Caco-2 (cell line): ENCODE measurements around the gene CARD11. TPM values are rescaled to one million over a fixed set of nuclear protein-coding genes. Genes with fewer than 3 reads are reported as not detected.

Source experiments
- BruUV-seq: library from RNA; stranded (reverse); fragments of 400-500 nt; replicated peaks from 2 replicates; lab custom pipeline; 2021; lab: Mats Ljungman, UMichigan
- CTCF ChIA-PET: fragments of 300-600 bp; sonication (Branson Sonifier 250); formaldehyde crosslinking; loops from one replicate; lab custom pipeline; 2022; ENCODE audit warnings: antibody characterized with exemption; lab: Charles Lee
- POLR2A ChIA-PET: fragments of 300-600 bp; sonication (Branson Sonifier 250); formaldehyde crosslinking; loops from one replicate; lab custom pipeline; 2022; ENCODE audit warnings: antibody characterized with exemption; lab: Charles Lee
- DNase-seq, 2 experiments: peaks; one replicate each; pipeline versions ENCODE4 v3.0.0 to v3.0.0-alpha.2; 2020 to 2022
- H3K27me3 ChIP-seq: replicated peaks from 2 replicates; pipeline ENCODE4 v1.6.0; 2011; ENCODE audit warnings: low read length; ENCODE audit not compliant: control insufficient read depth, insufficient read depth
- H3K36me3 ChIP-seq: 2 replicates; pipeline ENCODE4 v1.5.1; 2011; ENCODE audit warnings: low read length; ENCODE audit not compliant: control insufficient read depth, insufficient read depth
- H3K4me1 ChIP-seq: fragments of 250-450 bp; sonication (Bioruptor Pico); 2 replicates; pipeline ENCODE4 v1.5.1; 2020; ENCODE audit warnings: mild to moderate bottlenecking
- H3K4me3 ChIP-seq: 2 replicates; pipeline ENCODE4 v1.5.1; 2011; ENCODE audit warnings: low read depth, mild to moderate bottlenecking, control low read depth, low read length
- H3K9me3 ChIP-seq: fragments of 250-450 bp; sonication (Bioruptor Pico); 2 replicates; pipeline ENCODE4 v1.5.1; 2020; ENCODE audit warnings: mild to moderate bottlenecking, moderate library complexity
- H3K27ac Mint-ChIP-seq: one replicate; pipeline ENCODE4 v1.8.0; 2022; ENCODE audit warnings: mixed read lengths; ENCODE audit not compliant: unreplicated experiment
- H3K27me3 Mint-ChIP-seq: one replicate; pipeline ENCODE4 v1.8.0; 2022; ENCODE audit warnings: mixed read lengths; ENCODE audit not compliant: insufficient read depth, unreplicated experiment
- H3K36me3 Mint-ChIP-seq: one replicate; pipeline ENCODE4 v1.8.0; 2022; ENCODE audit warnings: mild to moderate bottlenecking, mixed read lengths; ENCODE audit not compliant: insufficient read depth, unreplicated experiment
- H3K4me1 Mint-ChIP-seq: one replicate; pipeline ENCODE4 v1.8.0; 2022; ENCODE audit warnings: low read depth, mixed read lengths; ENCODE audit not compliant: unreplicated experiment
- H3K4me3 Mint-ChIP-seq: one replicate; pipeline ENCODE4 v1.8.0; 2022; ENCODE audit warnings: mild to moderate bottlenecking, moderate library complexity, mixed read lengths; ENCODE audit not compliant: unreplicated experiment
- H3K9me3 Mint-ChIP-seq: one replicate; pipeline ENCODE4 v1.8.0; 2022; ENCODE audit warnings: mixed read lengths; ENCODE audit not compliant: unreplicated experiment
- intact Hi-C: fragments of 100-400 bp; cut with micrococcal nuclease; formaldehyde crosslinking; loops from one replicate; pipeline ENCODE4 v1.10.0; 2022; ENCODE audit not compliant: unreplicated experiment
- total RNA-seq: library from RNA; stranded (reverse); gene quantifications from 2 replicates; pipeline ENCODE4 v1.2.3, GENCODE V29; 2022
- TF ChIP-seq, protein P1 (sequence below), 2 experiments: fragments of 200-600 bp in 1 of 2; IDR thresholded peaks; 1 replicate in 1 of 2; 2 replicates in 1 of 2; pipeline versions ENCODE4 v1.5.1 to v1.8.0; 2011 to 2022; ENCODE audit warnings: antibody characterized with exemption in 1 of 2, control low read depth in 1 of 2, inconsistent platforms in 1 of 2, low read depth in 1 of 2, low read length in 1 of 2, mild to moderate bottlenecking in 1 of 2, moderate library complexity in 1 of 2; ENCODE audit not compliant: insufficient read depth in 1 of 2, severe bottlenecking in 1 of 2, unreplicated experiment in 1 of 2

CARD11 gene
- total RNA-seq, 1 experiment from 2014 or later, result 5.4 TPM

DNA sequence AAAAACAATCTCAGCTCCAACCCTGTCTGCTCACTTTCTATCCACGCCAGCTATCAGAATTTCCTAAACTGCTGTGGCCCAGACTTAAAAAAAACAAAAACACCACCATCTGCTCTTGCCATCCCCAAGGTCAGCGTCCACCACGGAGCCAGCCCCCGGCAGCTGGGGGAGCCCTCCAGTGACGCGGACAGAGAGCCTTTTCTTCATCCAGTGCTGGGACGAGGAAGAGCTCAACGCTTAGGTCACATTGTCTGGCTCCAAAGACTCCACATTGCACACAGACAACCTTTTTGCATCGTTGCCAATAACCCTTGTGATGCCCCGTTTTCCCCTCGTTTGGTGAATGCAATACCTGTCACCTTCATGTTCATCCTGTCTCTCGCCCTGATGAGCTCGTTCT is 132.2 kb downstream of the CARD11 start:
- TF ChIP-seq, protein P1, sequence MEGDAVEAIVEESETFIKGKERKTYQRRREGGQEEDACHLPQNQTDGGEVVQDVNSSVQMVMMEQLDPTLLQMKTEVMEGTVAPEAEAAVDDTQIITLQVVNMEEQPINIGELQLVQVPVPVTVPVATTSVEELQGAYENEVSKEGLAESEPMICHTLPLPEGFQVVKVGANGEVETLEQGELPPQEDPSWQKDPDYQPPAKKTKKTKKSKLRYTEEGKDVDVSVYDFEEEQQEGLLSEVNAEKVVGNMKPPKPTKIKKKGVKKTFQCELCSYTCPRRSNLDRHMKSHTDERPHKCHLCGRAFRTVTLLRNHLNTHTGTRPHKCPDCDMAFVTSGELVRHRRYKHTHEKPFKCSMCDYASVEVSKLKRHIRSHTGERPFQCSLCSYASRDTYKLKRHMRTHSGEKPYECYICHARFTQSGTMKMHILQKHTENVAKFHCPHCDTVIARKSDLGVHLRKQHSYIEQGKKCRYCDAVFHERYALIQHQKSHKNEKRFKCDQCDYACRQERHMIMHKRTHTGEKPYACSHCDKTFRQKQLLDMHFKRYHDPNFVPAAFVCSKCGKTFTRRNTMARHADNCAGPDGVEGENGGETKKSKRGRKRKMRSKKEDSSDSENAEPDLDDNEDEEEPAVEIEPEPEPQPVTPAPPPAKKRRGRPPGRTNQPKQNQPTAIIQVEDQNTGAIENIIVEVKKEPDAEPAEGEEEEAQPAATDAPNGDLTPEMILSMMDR (IDR thresholded peaks at IDR 0.05; ENCODE audit: insufficient read depth in 1 of 2, low read depth in 1 of 2, low read length in 1 of 2, severe bottlenecking in 1 of 2, unreplicated experiment in 1 of 2), result no peak
- intact Hi-C loops, result no loop called here
- Histone ChIP-seq H3K9me3 (no peaks in the 10 kb centered on the region), H3K27me3 (no peaks in the 10 kb centered on the region; the same call in 1 of the 2 replicates), H3K4me3 (no peak overlapping the region), H3K4me1 (no peaks in the 10 kb centered on the region), H3K36me3 (no peaks in the 10 kb centered on the region)
- no peak for DNase-seq
- ChIA-PET CTCF (interaction anchor here (1.2 kb wide), 1 partner anchor 10 kb away, joined by 3 read pairs; no protein-coding TSS in a partner anchor), POLR2A (no interaction called here)
- peaks cover 3% of the 10 kb centered on the region for H3K27me3 Mint-ChIP-seq
- BruUV-seq, result no TSS peak
- no peak overlapping the region for H3K27ac Mint-ChIP-seq
- H3K4me3 Mint-ChIP-seq, result no peak overlapping the region
- no peaks in the 10 kb centered on the region for H3K36me3 Mint-ChIP-seq
- H3K4me1 Mint-ChIP-seq, result no peaks in the 10 kb centered on the region
- no peaks in the 10 kb centered on the region for H3K9me3 Mint-ChIP-seq

DNA sequence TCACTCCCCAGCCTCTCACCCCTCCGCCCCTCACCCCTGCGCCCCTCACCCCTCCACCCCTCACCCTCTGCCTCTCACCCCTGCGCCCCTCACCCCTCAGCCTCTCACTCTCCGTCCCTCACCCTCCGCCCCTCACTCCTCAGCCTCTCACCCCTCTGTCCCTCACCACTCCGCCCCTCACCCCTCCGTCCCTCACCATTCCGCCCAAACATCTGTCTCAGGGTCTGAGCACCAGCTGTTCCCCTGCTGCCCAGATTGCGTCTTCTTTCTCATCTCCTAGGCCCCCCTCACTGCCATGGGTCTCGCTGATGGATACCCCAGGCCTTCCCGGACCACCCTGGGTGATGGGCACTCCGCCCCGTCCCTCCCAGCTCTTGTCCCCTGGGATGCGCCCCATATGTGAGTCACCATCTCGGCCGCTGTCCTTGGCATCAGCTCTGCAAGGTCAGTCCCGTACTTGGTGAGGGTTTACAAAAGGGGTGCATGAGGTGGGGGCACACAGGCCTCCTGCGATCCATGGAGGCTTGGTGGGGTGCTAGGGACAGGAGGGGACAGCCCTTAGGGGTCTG is 134.1 kb downstream of the CARD11 start:
- Histone ChIP-seq H3K4me3 (no peak overlapping the region), H3K4me1 (peaks cover 3% of the 10 kb centered on the region; the same call in 1 of the 2 replicates), H3K36me3 (no peaks in the 10 kb centered on the region), H3K9me3 (no peaks in the 10 kb centered on the region), H3K27me3 (no peaks in the 10 kb centered on the region)
- BruUV-seq, result no TSS peak
- Mint-ChIP-seq H3K27me3 (peaks cover 3% of the 10 kb centered on the region), H3K4me1 (no peaks in the 10 kb centered on the region), H3K27ac (no peak overlapping the region), H3K36me3 (no peaks in the 10 kb centered on the region), H3K4me3 (no peak overlapping the region), H3K9me3 (no peaks in the 10 kb centered on the region)
- POLR2A ChIA-PET, result no interaction called here
- DNase-seq, result no peak
- TF ChIP-seq, protein P1 (IDR thresholded peaks at IDR 0.05; ENCODE audit: insufficient read depth in 1 of 2, low read depth in 1 of 2, low read length in 1 of 2, severe bottlenecking in 1 of 2, unreplicated experiment in 1 of 2), result no peak
- intact Hi-C loops, result no loop called here
- CTCF ChIA-PET, result no interaction called here

DNA sequence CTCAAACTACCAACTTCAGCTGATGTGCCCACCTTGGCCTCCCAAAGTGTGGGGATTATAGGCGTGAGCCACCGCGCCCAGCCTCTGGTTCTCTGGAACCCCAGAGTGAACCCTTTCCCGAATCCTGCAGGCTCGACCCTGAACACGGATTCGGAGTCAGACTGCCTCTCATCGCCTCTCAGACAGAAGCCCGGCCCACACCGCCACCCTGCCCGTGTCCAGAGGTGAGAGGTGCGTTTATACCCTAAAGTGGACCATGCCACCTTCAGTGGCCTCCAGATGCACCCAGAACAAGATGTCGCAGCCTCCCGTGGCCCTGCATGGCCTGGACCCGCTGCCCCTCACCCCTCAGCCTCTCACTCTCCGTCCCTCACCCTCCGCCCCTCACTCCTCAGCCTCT is 134.6 kb downstream of the CARD11 start:
- BruUV-seq, result no TSS peak
- H3K36me3 ChIP-seq, result no peaks in the 10 kb centered on the region
- DNase-seq, result no peak
- peaks cover 3% of the 10 kb centered on the region for H3K4me1 Mint-ChIP-seq
- H3K36me3 Mint-ChIP-seq, result no peaks in the 10 kb centered on the region
- no peaks in the 10 kb centered on the region for H3K9me3 Mint-ChIP-seq
- peaks cover 3% of the 10 kb centered on the region for H3K27me3 Mint-ChIP-seq
- H3K27ac Mint-ChIP-seq, result no peak overlapping the region
- H3K4me3 ChIP-seq, result no peak overlapping the region
- no peaks in the 10 kb centered on the region for H3K27me3 ChIP-seq
- H3K9me3 ChIP-seq, result no peaks in the 10 kb centered on the region
- ChIA-PET CTCF (no interaction called here), POLR2A (no interaction called here)
- TF ChIP-seq, protein P1 (IDR thresholded peaks at IDR 0.05; ENCODE audit: insufficient read depth in 1 of 2, low read depth in 1 of 2, low read length in 1 of 2, severe bottlenecking in 1 of 2, unreplicated experiment in 1 of 2), result no peak
- intact Hi-C loops, result no loop called here
- H3K4me1 ChIP-seq, result peaks cover 8% of the 10 kb centered on the region
- H3K4me3 Mint-ChIP-seq, result no peak overlapping the region
